HS-5 (cell line): ENCODE data around the gene DET1.

Experiments
- DNase-seq: peaks from one replicate; pipeline ENCODE4 v3.0.0-alpha.2; 2012; ENCODE audit warnings: low read depth

Gene DET1

DNA sequence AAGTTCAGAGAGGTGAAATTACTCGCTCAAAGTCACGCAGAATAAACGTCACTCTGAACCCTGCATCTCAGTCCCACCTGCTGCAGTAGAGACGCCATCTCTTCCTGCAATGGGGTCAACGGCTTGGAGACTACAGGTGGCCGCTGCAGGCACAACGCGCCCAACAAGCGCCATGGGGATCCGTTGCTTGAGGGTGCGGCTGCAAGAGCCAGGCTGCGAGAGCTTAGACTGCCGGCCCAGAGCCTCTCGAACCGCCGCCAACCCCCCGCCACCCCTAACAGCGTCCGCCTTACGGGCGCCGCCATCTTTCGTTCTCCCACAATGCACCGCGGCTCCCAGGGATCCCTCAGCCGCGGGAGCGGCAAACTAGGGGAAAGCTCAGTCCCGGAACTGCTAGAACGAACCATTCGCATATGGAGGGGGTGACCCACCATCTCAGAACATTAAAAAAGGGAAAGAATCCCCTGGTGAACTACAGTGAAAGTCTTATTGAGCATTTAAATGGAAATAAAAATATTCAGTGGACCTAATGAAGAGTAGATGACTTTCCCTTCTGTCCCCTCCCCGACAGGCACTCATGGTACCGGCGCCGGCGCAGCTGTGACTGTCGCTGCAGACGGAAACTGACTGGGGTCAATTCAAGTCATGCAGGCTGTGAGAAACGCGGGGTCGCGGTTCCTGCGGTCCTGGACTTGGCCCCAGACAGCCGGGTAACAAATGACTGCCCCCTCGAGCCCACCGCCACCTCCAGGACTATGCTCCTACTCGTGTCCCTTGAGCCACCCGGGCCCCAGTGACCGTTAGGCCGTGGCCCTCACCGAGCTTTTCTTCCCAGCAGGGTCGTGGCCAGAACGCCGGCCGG lies 79.2 kb downstream of the DET1 start, which contains the start of the genes MRPL46 and MRPS11:
Gene MRPL46, minus strand, starts transcription at position 316 of the 862 bp plus-strand sequence. Its CDS starts 11 bp downstream, at position 305.
Gene MRPS11, plus strand, starts transcription at position 636 of the 862 bp plus-strand sequence. Its CDS starts 10 bp downstream, at position 646.
- DNase-seq, result peak; percentile 79

GRCh38 chr15:88465633-88466224 lies 80.8 kb downstream of the DET1 start:
- DNase-seq, result peak; percentile 55

DNA sequence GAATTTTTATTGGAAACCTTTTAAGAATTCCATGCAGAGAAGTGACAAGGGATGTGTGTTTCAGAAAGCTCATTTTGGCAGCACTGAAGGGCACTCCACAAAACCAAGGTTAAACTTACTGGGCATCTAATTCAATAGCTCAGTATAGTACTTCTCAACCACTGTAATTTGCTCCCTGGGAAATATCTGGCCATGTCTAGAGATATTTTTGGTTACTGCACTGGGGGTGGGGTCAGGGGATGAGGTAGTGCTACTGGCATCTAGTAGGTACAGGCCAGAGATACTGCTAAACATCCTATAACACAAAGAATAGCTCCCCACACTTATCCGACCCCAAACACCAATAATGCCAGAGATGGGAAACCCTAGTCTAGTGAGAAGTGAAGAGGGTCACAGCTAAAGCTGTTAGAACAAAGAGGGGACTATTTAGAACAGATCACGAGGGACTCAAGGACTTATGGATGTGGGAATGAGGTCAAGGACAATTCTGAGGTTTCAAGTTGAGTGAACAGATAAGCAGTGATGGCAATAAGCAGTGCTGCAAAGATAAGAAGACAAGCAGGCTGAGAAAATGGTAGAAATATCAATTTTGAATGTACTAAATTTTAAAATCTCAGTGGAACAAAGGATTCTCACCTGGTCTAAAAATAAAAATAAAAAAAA lies 82.5 kb downstream of the DET1 start:
- no peak for DNase-seq
